Endothelial cell of umbilical vein (primary cell): ENCODE measurements around the gene LMF2. TPM values are rescaled to one million over a fixed set of nuclear protein-coding genes. Genes with fewer than 3 reads are reported as not detected.

ENCODE experiments used
- BruUV-seq: library from RNA; stranded (reverse); fragments of 400-500 nt; replicated peaks from 2 replicates; lab custom pipeline; 2021; lab: Mats Ljungman, UMichigan
- CTCF ChIA-PET: fragments of 300-600, 350-600 bp; sonication (Branson Sonifier 250); formaldehyde crosslinking; loops from one replicate; lab custom pipeline; 2021; ENCODE audit warnings: antibody characterized with exemption, inconsistent platforms; lab: Charles Lee
- POLR2A ChIA-PET: fragments of 300-600, 350-600 bp; sonication (Branson Sonifier 250); formaldehyde crosslinking; loops from one replicate; lab custom pipeline; 2021; ENCODE audit warnings: antibody characterized with exemption, inconsistent platforms; lab: Charles Lee
- DNase-seq: peaks from one replicate; pipeline ENCODE4 v3.0.0-alpha.2; 2011; ENCODE audit warnings: low read depth, low spot score
- FAIRE-seq: peaks from 2 replicates; lab custom pipeline; 2011; peaks lifted over from hg19 to GRCh38; lab: Jason Lieb, UNC
- H2AFZ ChIP-seq: 2 replicates; pipeline ENCODE4 v1.6.0; 2012; ENCODE audit warnings: low read depth, low read length, control low read depth, inconsistent platforms
- H3K27ac ChIP-seq: 2 replicates; pipeline ENCODE4 v1.5.1; 2011; ENCODE audit warnings: low read depth, mild to moderate bottlenecking, control low read depth, low read length, moderate library complexity; ENCODE audit not compliant: insufficient read depth
- H3K27me3 ChIP-seq, 2 experiments: 2 replicates each; pipeline versions ENCODE4 v1.6.0 to v1.6.1; 2011; ENCODE audit warnings: low read length in 2 of 2, mixed read lengths in 1 of 2; ENCODE audit not compliant: control insufficient read depth in 2 of 2, insufficient read depth in 2 of 2
- H3K36me3 ChIP-seq, 2 experiments: 2 replicates in 1 of 2; 3 replicates in 1 of 2; pipeline ENCODE4 v1.5.1; 2011; ENCODE audit warnings: low read length in 2 of 2, mild to moderate bottlenecking in 1 of 2, moderate library complexity in 1 of 2; ENCODE audit not compliant: control insufficient read depth in 2 of 2, insufficient read depth in 2 of 2; ENCODE audit errors: extremely low read depth in 1 of 2
- H3K4me1 ChIP-seq: 3 replicates; pipeline ENCODE4 v1.5.1; 2011; ENCODE audit warnings: mild to moderate bottlenecking, low read length; ENCODE audit not compliant: control insufficient read depth, insufficient read depth; ENCODE audit errors: extremely low read depth
- H3K4me2 ChIP-seq: 2 replicates; pipeline ENCODE4 v1.6.1; 2011; ENCODE audit warnings: low read length, control low read depth, mixed read lengths; ENCODE audit not compliant: insufficient read depth
- H3K4me3 ChIP-seq, 3 experiments: fragments of 200-600 bp in 1 of 3; sonication (generic), shearing (Covaris generic) in 1 of 3; replicated peaks in 1 of 3; 2 replicates each; pipeline ENCODE4 v1.5.1; 2011 to 2016; ENCODE audit warnings: control low read depth in 3 of 3, low read length in 3 of 3, mild to moderate bottlenecking in 2 of 3, inconsistent platforms in 1 of 3, low read depth in 1 of 3, moderate library complexity in 1 of 3; ENCODE audit not compliant: insufficient read depth in 1 of 3
- H3K79me2 ChIP-seq: 2 replicates; pipeline ENCODE4 v1.6.0; 2012; ENCODE audit warnings: low read length, inconsistent platforms; ENCODE audit not compliant: control insufficient read depth, insufficient read depth
- H3K9ac ChIP-seq: replicated peaks from 2 replicates; pipeline ENCODE3; 2011; ENCODE audit warnings: low read length, control low read depth; ENCODE audit not compliant: insufficient read depth; ENCODE audit errors: extremely low read depth
- H3K9me1 ChIP-seq: replicated peaks from 3 replicates; pipeline ENCODE4 v1.6.0; 2011; ENCODE audit warnings: mild to moderate bottlenecking, low read length; ENCODE audit not compliant: control insufficient read depth, insufficient read depth; ENCODE audit errors: extremely low read depth
- H3K9me3 ChIP-seq: replicated peaks from 2 replicates; pipeline ENCODE4 v1.5.1; 2012; ENCODE audit warnings: low read length, inconsistent platforms; ENCODE audit not compliant: control insufficient read depth, insufficient read depth
- H4K20me1 ChIP-seq: replicated peaks from 2 replicates; pipeline ENCODE3; 2011; ENCODE audit warnings: mild to moderate bottlenecking, low read length; ENCODE audit not compliant: control insufficient read depth, insufficient read depth; ENCODE audit errors: extremely low read depth
- CTCF ChIP-seq, 2 donors: IDR thresholded peaks; 1 replicate in 1 of 2; 2 replicates in 1 of 2; pipeline ENCODE4 v1.5.1; 2011; ENCODE audit warnings: low read length in 2 of 2, mild to moderate bottlenecking in 2 of 2, moderate library complexity in 2 of 2, control low read depth in 1 of 2, inconsistent platforms in 1 of 2, low read depth in 1 of 2; ENCODE audit not compliant: insufficient read depth in 1 of 2; ENCODE audit errors: extremely low read depth in 1 of 2
- EZH2 ChIP-seq: IDR thresholded peaks from 2 replicates; pipeline ENCODE4 v1.6.1; 2012; ENCODE audit warnings: borderline replicate concordance, low read depth, mild to moderate bottlenecking, moderate library complexity, low read length, inconsistent platforms; ENCODE audit not compliant: severe bottlenecking
- FOS ChIP-seq: IDR thresholded peaks from 2 replicates; pipeline ENCODE4 v1.6.1; 2011; ENCODE audit warnings: mild to moderate bottlenecking, low read length, moderate library complexity, borderline replicate concordance; ENCODE audit not compliant: insufficient read depth
- GATA2 ChIP-seq: IDR thresholded peaks from 2 replicates; pipeline ENCODE4 v1.7.0; 2011; ENCODE audit warnings: low read depth, mild to moderate bottlenecking, moderate library complexity, mixed read lengths, low read length; ENCODE audit not compliant: insufficient read length, insufficient read depth
- JUN ChIP-seq: IDR thresholded peaks from 2 replicates; pipeline ENCODE4 v1.6.1; 2011; ENCODE audit warnings: borderline replicate concordance, low read depth; ENCODE audit not compliant: insufficient read length, insufficient read depth
- MYC ChIP-seq: IDR thresholded peaks from one replicate; pipeline ENCODE4 v1.6.1; 2011; ENCODE audit warnings: mild to moderate bottlenecking, low read depth, low read length
- POLR2A ChIP-seq: IDR thresholded peaks from 2 replicates; pipeline ENCODE4 v1.6.1; 2012; ENCODE audit warnings: low read depth, mild to moderate bottlenecking, control low read depth, low read length
- POLR2AphosphoS5 ChIP-seq: IDR thresholded peaks from 2 replicates; pipeline ENCODE4 v1.6.1; 2012; ENCODE audit warnings: low read depth, mild to moderate bottlenecking, control low read depth, low read length, moderate library complexity; ENCODE audit not compliant: insufficient read depth
- dilution Hi-C: fragments of 300-500 bp; cut with MboI; formaldehyde crosslinking; loops from one replicate; pipeline ENCODE4 v1.15.0; 2019; ENCODE audit warnings: low sequenced_read_pairs; ENCODE audit not compliant: extremely low pct_ligation_motif_present
- intact Hi-C: fragments of 100-400 bp; cut with micrococcal nuclease; formaldehyde crosslinking; loops from one replicate; pipeline ENCODE4 v1.10.0; 2022
- polyA plus RNA-seq, 4 experiments: library from polyadenylated mRNA; depleted of rRNA in 3 of 4; stranded (reverse) in 3 of 4; unstranded in 1 of 4; fragments of >200 nt; gene quantifications; 2 replicates each; pipeline versions ENCODE4 v1.2.1 to v1.2.3, GENCODE V29; 2011 to 2012; ENCODE audit warnings: missing spikeins in 1 of 4
- total RNA-seq: library from RNA; stranded (reverse); gene quantifications from 2 replicates; pipeline ENCODE4 v1.2.3, GENCODE V29; 2021
- TF ChIP-seq, protein P1 (sequence below): IDR thresholded peaks from 2 replicates; pipeline ENCODE4 v1.6.1; 2011; ENCODE audit not compliant: insufficient read depth, insufficient read length

LMF2 gene
- total and polyA plus RNA-seq, 2 donors (not counting 3 experiments of a cell fraction or from before 2014, with no cell fraction given): 89.7 to 112 TPM

DNA sequence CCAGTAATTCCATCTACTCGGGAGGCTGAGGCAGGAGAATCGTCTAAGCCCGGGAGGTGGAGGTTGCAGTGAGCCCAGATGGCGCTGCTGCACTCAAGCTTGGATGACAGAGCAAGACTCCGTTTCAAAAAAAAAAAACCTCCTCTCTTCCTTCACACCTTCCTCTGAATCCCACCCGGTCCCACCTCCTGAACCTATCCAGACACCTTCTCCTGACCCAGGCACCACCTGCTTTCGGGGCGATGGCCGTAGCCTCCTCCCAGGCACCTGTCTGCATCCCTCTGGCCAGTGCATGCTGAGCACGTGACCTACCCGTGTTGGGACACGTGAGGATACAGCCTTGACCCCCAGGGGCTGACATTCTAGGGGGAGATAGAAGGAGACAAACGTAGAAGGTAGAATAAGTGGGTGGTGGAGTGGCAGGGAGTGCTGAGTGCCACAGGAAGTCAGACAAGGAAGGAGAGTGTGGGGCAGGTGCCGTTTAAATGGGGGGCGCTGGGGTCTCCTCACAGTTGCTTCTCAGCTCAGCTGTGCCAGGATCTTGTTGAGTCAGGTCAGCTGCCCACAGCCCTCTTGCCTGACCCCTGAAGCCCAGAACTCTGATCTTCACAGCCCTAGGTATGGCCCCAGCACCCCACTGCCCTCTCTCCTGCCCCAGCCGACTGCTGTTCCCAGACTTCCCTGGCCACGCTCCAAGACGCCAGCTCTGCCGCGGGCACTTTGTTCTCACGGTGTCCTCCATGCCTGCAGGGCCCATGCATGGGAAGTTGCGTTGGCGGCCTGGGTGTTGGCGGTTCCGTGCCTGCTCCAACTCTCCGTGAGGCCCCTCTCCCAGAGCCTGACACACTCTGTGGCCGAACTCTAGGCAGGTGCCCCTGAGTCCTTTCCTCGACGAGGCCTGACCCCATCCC lies 22.0 kb downstream of the LMF2 start:
- dilution Hi-C loops: no loop called here
- no peak overlapping the region for H3K27ac ChIP-seq
- ChIA-PET CTCF (interaction anchor here (0.7 to 2.6 kb wide), 3 partner anchors 12 to 245 kb away, joined by 3 to 17 read pairs (median 4); no protein-coding TSS in a partner anchor), POLR2A (no interaction called here)
- no peaks in the 10 kb centered on the region for H4K20me1 ChIP-seq
- no peak overlapping the region for H3K4me2 ChIP-seq
- H3K9me1 ChIP-seq: no peaks in the 10 kb centered on the region
- TF ChIP-seq, protein P1, sequence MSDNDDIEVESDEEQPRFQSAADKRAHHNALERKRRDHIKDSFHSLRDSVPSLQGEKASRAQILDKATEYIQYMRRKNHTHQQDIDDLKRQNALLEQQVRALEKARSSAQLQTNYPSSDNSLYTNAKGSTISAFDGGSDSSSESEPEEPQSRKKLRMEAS: no peak
- no peak for TF ChIP-seq MYC
- TF ChIP-seq GATA2: no peak
- TF ChIP-seq POLR2A: no peak
- TF ChIP-seq EZH2: no peak
- no peak for TF ChIP-seq CTCF (IDR thresholded peaks at IDR 0.05; ENCODE audit: extremely low read depth in 1 of 2, insufficient read depth in 1 of 2, low read depth in 1 of 2, low read length in 2 of 2)
- TF ChIP-seq FOS: no peak
- no peak for TF ChIP-seq JUN
- TF ChIP-seq POLR2AphosphoS5: no peak
- H3K4me3 ChIP-seq: no peak overlapping the region
- intact Hi-C loops: no loop called here
- H2AFZ ChIP-seq: no peak overlapping the region
- H3K9ac ChIP-seq: no peak overlapping the region
- H3K27me3 ChIP-seq: peaks cover under 1 to 14% of the 10 kb centered on the region in 2 experiments
- DNase-seq: no peak
- H3K9me3 ChIP-seq: no peaks in the 10 kb centered on the region
- no peaks in the 10 kb centered on the region for H3K36me3 ChIP-seq
- no peak for FAIRE-seq
- H3K79me2 ChIP-seq: no peaks in the 10 kb centered on the region
- BruUV-seq: no TSS peak
- H3K4me1 ChIP-seq: no peaks in the 10 kb centered on the region
